ENCODE results near the gene DERL2.
"Not testable (repeated sequence)": the region's sequence is repeated elsewhere in the genome, so short reads cannot be mapped to it uniquely, and the experiment has no call there.

Gene DERL2

GRCh38 chr17:5437721-5438317, 48.2 kb downstream of the DERL2 start:
- DNase-seq (ENCODE audit: low read depth) = no peak

GRCh38 chr17:5435781-5436315, 50.1 kb downstream of the DERL2 start:
- DNase-seq (ENCODE audit: low read depth) = not testable (repeated sequence)

GRCh38 chr17:5434984-5435383, 51.0 kb downstream of the DERL2 start:
- DNase-seq (ENCODE audit: low read depth) = no peak

GRCh38 chr17:5431949-5432556, 53.9 kb downstream of the DERL2 start:
- DNase-seq (ENCODE audit: low read depth) = no peak

GRCh38 chr17:5431234-5431633, 54.7 kb downstream of the DERL2 start:
- DNase-seq (ENCODE audit: low read depth) = not testable (repeated sequence)

- DNase-seq (ENCODE audit: low read depth) = no peak
Observed at GRCh38 chr17:5430413-5430999, 55.5 kb downstream of the DERL2 start.

GRCh38 chr17:5429191-5429887, 56.6 kb downstream of the DERL2 start:
- DNase-seq (ENCODE audit: low read depth) = no peak

- no peak for DNase-seq (ENCODE audit: low read depth)
Observed at GRCh38 chr17:5425826-5426225, 60.2 kb downstream of the DERL2 start.

GRCh38 chr17:5424909-5425308, 61.1 kb downstream of the DERL2 start:
- DNase-seq (ENCODE audit: low read depth) = no peak

GRCh38 chr17:5422505-5422904, 63.5 kb downstream of the DERL2 start:
- no peak for DNase-seq (ENCODE audit: low read depth)
